H1 (cell line): Measurements from ENCODE around the gene ZNF182. TPM values are rescaled to one million over a fixed set of nuclear protein-coding genes. Genes with fewer than 3 reads are reported as not detected.

ENCODE experiments used
- CHD2 ChIP-seq: IDR thresholded peaks from 2 replicates; pipeline ENCODE4 v1.6.1; 2012; ENCODE audit warnings: low read length, improper control_type of control experiment
- CREB1 ChIP-seq: IDR thresholded peaks from 2 replicates; pipeline ENCODE4 v1.6.1; 2012; ENCODE audit warnings: inconsistent platforms
- NRF1 ChIP-seq: IDR thresholded peaks from 2 replicates; pipeline ENCODE4 v1.6.1; 2011; ENCODE audit warnings: mild to moderate bottlenecking, low read depth, low read length, improper control_type of control experiment
- POLR2A ChIP-seq, 2 experiments: IDR thresholded peaks; 1 replicate in 1 of 2; 2 replicates in 1 of 2; pipeline ENCODE4 v1.6.1; 2011; ENCODE audit warnings: low read depth in 2 of 2, low read length in 2 of 2, mild to moderate bottlenecking in 2 of 2; ENCODE audit errors: control extremely low read depth in 1 of 2
- RNF2 ChIP-seq: fragments of 200-900, 300-1000 bp; sonication (generic); IDR thresholded peaks from 2 replicates; pipeline ENCODE4 v1.7.1; 2016; ENCODE audit warnings: borderline replicate concordance, low read depth, mild to moderate bottlenecking, antibody characterized with exemption, low read length; ENCODE audit not compliant: poor library complexity, severe bottlenecking; ENCODE audit errors: missing control alignments
- RXRA ChIP-seq: IDR thresholded peaks from 2 replicates; pipeline ENCODE4 v1.6.1; 2011; ENCODE audit warnings: low read depth, mild to moderate bottlenecking, low read length, moderate library complexity; ENCODE audit not compliant: insufficient read depth
- SP2 ChIP-seq: IDR thresholded peaks from 2 replicates; pipeline ENCODE4 v1.6.1; 2012; ENCODE audit warnings: mild to moderate bottlenecking, low read length, inconsistent platforms
- polyA plus RNA-seq, 7 experiments: library from polyadenylated mRNA; depleted of rRNA in 3 of 7; stranded (reverse) in 5 of 7; unstranded in 2 of 7; fragments of >200 nt in 5 of 7; fragments of 200-250 nt in 2 of 7; gene quantifications; 1 replicate in 5 of 7; 2 replicates in 1 of 7; 4 replicates in 1 of 7; pipeline versions ENCODE4 v1.2.1 to v1.2.3, GENCODE V29; 2011 to 2013; ENCODE audit warnings: missing spikeins in 2 of 7, mixed read lengths in 2 of 7
- total RNA-seq: library from RNA; stranded (reverse); fragmentation: NEBNext Ultra II Directional; extraction: Animal tissue kit (Norgen Biotek cat#: 25700); gene quantifications from 2 replicates; pipeline ENCODE4 v1.2.1, GENCODE V29; 2021

ZNF182 gene
- total and polyA plus RNA-seq, 2 of the 8 experiments (the other 6 are each of a cell fraction or from before 2014, with no cell fraction given), result 1.3 to 8.2 TPM

GRCh38 chrX:48022738-48023137, 18.9 kb upstream of the ZNF182 start (continued):
- TF ChIP-seq RNF2 (no peak), POLR2A (IDR thresholded peaks at IDR 0.05; ENCODE audit: control extremely low read depth in 1 of 2, low read depth in 2 of 2, low read length in 2 of 2) (no peak), SP2 (no peak), CREB1 (no peak), CHD2 (no peak), RXRA (no peak), NRF1 (no peak)
- TF ChIP-seq, all 59 proteins: peak for 0
